Neural cell (in vitro differentiated cells): ENCODE results near the gene PDE10A. TPM values are rescaled to one million over a fixed set of nuclear protein-coding genes. Genes with fewer than 3 reads are reported as not detected.
"Not testable (repeated sequence)": the region's sequence is repeated elsewhere in the genome, so short reads cannot be mapped to it uniquely, and the experiment has no call there.

Experiments
- H2AFZ ChIP-seq: fragments of 200-600, 300-800 bp; sonication (generic), shearing (Covaris generic); 2 replicates; pipeline ENCODE4 v1.6.0; 2014; ENCODE audit warnings: low read depth, mild to moderate bottlenecking, antibody characterized with exemption, low read length, moderate library complexity
- H3F3A ChIP-seq: fragments of 200-600 bp; shearing (Covaris generic); 2 replicates; pipeline ENCODE4 v1.6.1; 2016; ENCODE audit warnings: mild to moderate bottlenecking, moderate library complexity, mixed read lengths, antibody characterized with exemption, low read length; ENCODE audit not compliant: insufficient read depth, poor library complexity, severe bottlenecking
- H3K27ac ChIP-seq: fragments of 200-600, 300-800 bp; sonication (generic), shearing (Covaris generic); 2 replicates; pipeline ENCODE4 v1.5.1; 2014; ENCODE audit warnings: mild to moderate bottlenecking, low read length, moderate library complexity
- H3K27me3 ChIP-seq: fragments of 300-800, 200-600 bp; sonication (generic), shearing (Covaris generic); 2 replicates; pipeline ENCODE4 v1.6.0; 2014; ENCODE audit warnings: mild to moderate bottlenecking, low read depth, low read length, moderate library complexity; ENCODE audit not compliant: insufficient read depth
- H3K36me3 ChIP-seq: fragments of 300-800, 200-600 bp; sonication (generic), shearing (Covaris generic); 2 replicates; pipeline ENCODE4 v1.5.1; 2014; ENCODE audit warnings: mild to moderate bottlenecking, antibody characterized with exemption, low read length, moderate library complexity; ENCODE audit not compliant: insufficient read depth
- H3K4me2 ChIP-seq: fragments of 300-800, 200-600 bp; sonication (generic), shearing (Covaris generic); 2 replicates; pipeline ENCODE4 v1.6.0; 2014; ENCODE audit warnings: mild to moderate bottlenecking, low read length
- H3K4me3 ChIP-seq: fragments of 300-800, 200-600 bp; sonication (generic), shearing (Covaris generic); 2 replicates; pipeline ENCODE4 v1.5.1; 2014; ENCODE audit warnings: mild to moderate bottlenecking, low read length, moderate library complexity
- H3K79me2 ChIP-seq: fragments of 200-600 bp; shearing (Covaris generic); replicated peaks from 2 replicates; pipeline ENCODE4 v1.6.0; 2014; ENCODE audit warnings: mild to moderate bottlenecking, low read length, moderate library complexity; ENCODE audit not compliant: insufficient read depth
- H3K9ac ChIP-seq: fragments of 300-800, 200-600 bp; sonication (generic), shearing (Covaris generic); 2 replicates; pipeline ENCODE4 v1.6.1; 2016; ENCODE audit warnings: mild to moderate bottlenecking, low read length, mixed read lengths
- H3K9me2 ChIP-seq: fragments of 200-600 bp; shearing (Covaris generic); 2 replicates; pipeline ENCODE4 v1.6.1; 2016; ENCODE audit warnings: mild to moderate bottlenecking, low read length, mixed read lengths; ENCODE audit not compliant: insufficient read depth
- H3K9me3 ChIP-seq: fragments of 200-600, 300-800 bp; sonication (generic), shearing (Covaris generic); 2 replicates; pipeline ENCODE4 v1.6.1; 2016; ENCODE audit warnings: mild to moderate bottlenecking, mixed run types, low read length, moderate library complexity, mixed read lengths
- H4K20me1 ChIP-seq: fragments of 200-600 bp; shearing (Covaris generic); 2 replicates; pipeline ENCODE4 v1.6.1; 2016; ENCODE audit warnings: mild to moderate bottlenecking, mixed run types; ENCODE audit not compliant: insufficient read depth
- EP300 ChIP-seq: fragments of 450-650 bp; conservative IDR thresholded peaks from 2 replicates; pipeline ENCODE4 v1.6.1; 2014; ENCODE audit warnings: antibody characterized with exemption, mild to moderate bottlenecking, moderate library complexity; ENCODE audit not compliant: poor library complexity, severe bottlenecking
- EZH2 ChIP-seq: fragments of 200-600, 300-800 bp; shearing (Covaris generic), sonication (generic); IDR thresholded peaks from 2 replicates; pipeline ENCODE4 v1.6.1; 2014; ENCODE audit warnings: antibody characterized with exemption, low read length, borderline replicate concordance, mild to moderate bottlenecking; ENCODE audit not compliant: insufficient read depth, poor library complexity, severe bottlenecking
- MXI1 ChIP-seq: fragments of 450-650 bp; conservative IDR thresholded peaks from 2 replicates; pipeline ENCODE4 v1.6.1; 2014; ENCODE audit warnings: antibody characterized with exemption, mild to moderate bottlenecking; ENCODE audit not compliant: poor library complexity, severe bottlenecking
- POLR2AphosphoS5 ChIP-seq: IDR thresholded peaks from 2 replicates; pipeline ENCODE4 v1.6.1; 2012
- RAD21 ChIP-seq: fragments of 450-650 bp; conservative IDR thresholded peaks from 2 replicates; pipeline ENCODE4 v1.6.1; 2014; ENCODE audit warnings: antibody characterized with exemption, mild to moderate bottlenecking, moderate library complexity
- SMC3 ChIP-seq: fragments of 450-650 bp; conservative IDR thresholded peaks from 2 replicates; pipeline ENCODE4 v1.6.1; 2014; ENCODE audit warnings: antibody characterized with exemption, mild to moderate bottlenecking, moderate library complexity; ENCODE audit not compliant: poor library complexity
- TAF1 ChIP-seq: IDR thresholded peaks from 2 replicates; pipeline ENCODE4 v1.6.1; 2012; ENCODE audit warnings: low read depth
- polyA plus RNA-seq: library from polyadenylated mRNA; depleted of rRNA; stranded (reverse); fragments of >200 nt; gene quantifications from 2 replicates; pipeline ENCODE4 v1.2.3, GENCODE V29; 2014
- TF ChIP-seq, protein P1 (sequence below): IDR thresholded peaks from 2 replicates; pipeline ENCODE4 v1.6.1; 2012; ENCODE audit warnings: borderline replicate concordance
- TF ChIP-seq, protein P2 (sequence below): fragments of 450-650 bp; IDR thresholded peaks from 2 replicates; pipeline ENCODE4 v1.5.1; 2014; ENCODE audit warnings: antibody characterized with exemption, mild to moderate bottlenecking, moderate library complexity; ENCODE audit not compliant: poor library complexity, severe bottlenecking

PDE10A gene
- polyA plus RNA-seq, 1 donor from 2014 or later: 52.4 TPM

DNA sequence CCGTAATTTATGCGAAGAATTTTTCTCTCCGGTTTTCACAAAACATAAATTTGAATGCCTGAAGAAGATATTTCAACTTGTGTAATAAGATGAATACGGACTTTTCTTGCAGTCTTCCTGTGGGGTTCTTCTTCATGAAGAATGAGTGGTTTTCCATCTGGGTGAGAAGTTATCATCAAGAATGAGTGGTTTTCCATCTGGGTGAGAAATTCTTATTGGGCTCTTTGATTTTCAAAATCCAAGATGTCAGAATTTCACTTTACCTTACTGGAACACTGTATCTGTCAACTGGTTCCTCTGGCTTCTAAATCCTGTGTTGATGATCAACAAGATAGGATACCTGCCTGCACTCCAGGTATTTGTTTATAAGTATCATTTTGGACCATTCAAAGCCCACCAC lies 193.6 kb downstream of the PDE10A start:
- H3K4me3 ChIP-seq: no peak overlapping the region
- H3K9me3 ChIP-seq: no peaks in the 10 kb centered on the region
- H2AFZ ChIP-seq: no peak overlapping the region
- H3K36me3 ChIP-seq: no peaks in the 10 kb centered on the region
- H3K79me2 ChIP-seq: no peaks in the 10 kb centered on the region
- no peaks in the 10 kb centered on the region for H3K9me2 ChIP-seq
- H3K9ac ChIP-seq: no peak overlapping the region
- no peak overlapping the region for H3K4me2 ChIP-seq
- no peaks in the 10 kb centered on the region for H3F3A ChIP-seq
- no peaks in the 10 kb centered on the region for H4K20me1 ChIP-seq
- TF ChIP-seq, protein P1, sequence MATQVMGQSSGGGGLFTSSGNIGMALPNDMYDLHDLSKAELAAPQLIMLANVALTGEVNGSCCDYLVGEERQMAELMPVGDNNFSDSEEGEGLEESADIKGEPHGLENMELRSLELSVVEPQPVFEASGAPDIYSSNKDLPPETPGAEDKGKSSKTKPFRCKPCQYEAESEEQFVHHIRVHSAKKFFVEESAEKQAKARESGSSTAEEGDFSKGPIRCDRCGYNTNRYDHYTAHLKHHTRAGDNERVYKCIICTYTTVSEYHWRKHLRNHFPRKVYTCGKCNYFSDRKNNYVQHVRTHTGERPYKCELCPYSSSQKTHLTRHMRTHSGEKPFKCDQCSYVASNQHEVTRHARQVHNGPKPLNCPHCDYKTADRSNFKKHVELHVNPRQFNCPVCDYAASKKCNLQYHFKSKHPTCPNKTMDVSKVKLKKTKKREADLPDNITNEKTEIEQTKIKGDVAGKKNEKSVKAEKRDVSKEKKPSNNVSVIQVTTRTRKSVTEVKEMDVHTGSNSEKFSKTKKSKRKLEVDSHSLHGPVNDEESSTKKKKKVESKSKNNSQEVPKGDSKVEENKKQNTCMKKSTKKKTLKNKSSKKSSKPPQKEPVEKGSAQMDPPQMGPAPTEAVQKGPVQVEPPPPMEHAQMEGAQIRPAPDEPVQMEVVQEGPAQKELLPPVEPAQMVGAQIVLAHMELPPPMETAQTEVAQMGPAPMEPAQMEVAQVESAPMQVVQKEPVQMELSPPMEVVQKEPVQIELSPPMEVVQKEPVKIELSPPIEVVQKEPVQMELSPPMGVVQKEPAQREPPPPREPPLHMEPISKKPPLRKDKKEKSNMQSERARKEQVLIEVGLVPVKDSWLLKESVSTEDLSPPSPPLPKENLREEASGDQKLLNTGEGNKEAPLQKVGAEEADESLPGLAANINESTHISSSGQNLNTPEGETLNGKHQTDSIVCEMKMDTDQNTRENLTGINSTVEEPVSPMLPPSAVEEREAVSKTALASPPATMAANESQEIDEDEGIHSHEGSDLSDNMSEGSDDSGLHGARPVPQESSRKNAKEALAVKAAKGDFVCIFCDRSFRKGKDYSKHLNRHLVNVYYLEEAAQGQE: no peak
- TF ChIP-seq TAF1: no peak
- no peak for TF ChIP-seq EZH2
- TF ChIP-seq POLR2AphosphoS5: no peak
- TF ChIP-seq, protein P2, sequence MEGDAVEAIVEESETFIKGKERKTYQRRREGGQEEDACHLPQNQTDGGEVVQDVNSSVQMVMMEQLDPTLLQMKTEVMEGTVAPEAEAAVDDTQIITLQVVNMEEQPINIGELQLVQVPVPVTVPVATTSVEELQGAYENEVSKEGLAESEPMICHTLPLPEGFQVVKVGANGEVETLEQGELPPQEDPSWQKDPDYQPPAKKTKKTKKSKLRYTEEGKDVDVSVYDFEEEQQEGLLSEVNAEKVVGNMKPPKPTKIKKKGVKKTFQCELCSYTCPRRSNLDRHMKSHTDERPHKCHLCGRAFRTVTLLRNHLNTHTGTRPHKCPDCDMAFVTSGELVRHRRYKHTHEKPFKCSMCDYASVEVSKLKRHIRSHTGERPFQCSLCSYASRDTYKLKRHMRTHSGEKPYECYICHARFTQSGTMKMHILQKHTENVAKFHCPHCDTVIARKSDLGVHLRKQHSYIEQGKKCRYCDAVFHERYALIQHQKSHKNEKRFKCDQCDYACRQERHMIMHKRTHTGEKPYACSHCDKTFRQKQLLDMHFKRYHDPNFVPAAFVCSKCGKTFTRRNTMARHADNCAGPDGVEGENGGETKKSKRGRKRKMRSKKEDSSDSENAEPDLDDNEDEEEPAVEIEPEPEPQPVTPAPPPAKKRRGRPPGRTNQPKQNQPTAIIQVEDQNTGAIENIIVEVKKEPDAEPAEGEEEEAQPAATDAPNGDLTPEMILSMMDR: no peak
- no peak for TF ChIP-seq RAD21
- TF ChIP-seq MXI1: no peak
- TF ChIP-seq SMC3: no peak
- no peak for TF ChIP-seq EP300
- no peak overlapping the region for H3K27ac ChIP-seq
- H3K27me3 ChIP-seq: no peaks in the 10 kb centered on the region

DNA sequence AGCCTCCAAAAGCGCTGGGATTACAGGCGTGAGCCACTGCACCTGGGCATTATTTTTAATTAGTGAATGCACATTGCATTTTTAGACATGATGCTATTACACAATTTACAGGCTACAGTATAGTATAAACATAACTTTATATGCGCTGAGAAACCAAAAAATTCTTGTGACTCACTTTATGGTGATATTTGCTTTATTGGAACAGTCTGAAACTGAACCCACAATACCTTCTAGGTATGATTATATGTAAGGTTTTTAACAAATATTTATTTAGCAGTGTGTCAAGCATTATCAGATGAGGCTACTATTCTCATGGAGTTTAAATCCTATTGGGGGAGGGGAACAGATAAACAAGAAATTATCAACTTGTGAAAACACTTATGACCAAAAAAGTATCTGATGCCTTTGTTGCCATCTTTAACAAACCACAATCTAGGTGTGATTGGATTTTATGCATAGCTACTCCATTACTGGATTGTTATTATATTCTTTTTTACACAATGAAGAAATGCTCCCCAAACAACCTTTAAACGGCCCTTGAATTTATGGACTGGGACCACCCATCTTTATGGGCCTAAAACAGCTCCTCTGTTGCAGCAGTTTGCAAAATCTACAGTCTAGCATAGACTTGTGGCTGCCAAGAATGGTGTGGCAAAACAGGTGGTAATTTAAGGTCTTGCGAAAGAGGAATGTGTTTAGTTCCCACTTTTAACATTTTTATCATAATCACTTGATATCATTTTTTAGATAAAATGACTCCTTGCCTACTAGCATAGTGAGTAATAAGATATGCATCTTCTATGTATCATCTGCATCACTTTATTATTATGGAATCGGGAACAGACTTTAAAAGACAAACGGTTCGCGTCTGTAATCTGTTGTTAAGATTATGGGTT lies 194.5 kb downstream of the PDE10A start:
- H3K9ac ChIP-seq: no peak overlapping the region
- H3K36me3 ChIP-seq: no peaks in the 10 kb centered on the region
- H3K4me3 ChIP-seq: no peak overlapping the region
- TF ChIP-seq, protein P1: no peak
- no peak for TF ChIP-seq RAD21
- TF ChIP-seq EZH2: no peak
- TF ChIP-seq MXI1: no peak
- no peak for TF ChIP-seq SMC3
- TF ChIP-seq POLR2AphosphoS5: no peak
- H3K79me2 ChIP-seq: no peaks in the 10 kb centered on the region
- no peak overlapping the region for H2AFZ ChIP-seq
- H4K20me1 ChIP-seq: no peaks in the 10 kb centered on the region
- H3K27ac ChIP-seq: no peak overlapping the region
- H3K9me3 ChIP-seq: no peaks in the 10 kb centered on the region
- no peaks in the 10 kb centered on the region for H3K27me3 ChIP-seq
- no peaks in the 10 kb centered on the region for H3F3A ChIP-seq
- H3K4me2 ChIP-seq: no peak overlapping the region
- H3K9me2 ChIP-seq: no peaks in the 10 kb centered on the region

DNA sequence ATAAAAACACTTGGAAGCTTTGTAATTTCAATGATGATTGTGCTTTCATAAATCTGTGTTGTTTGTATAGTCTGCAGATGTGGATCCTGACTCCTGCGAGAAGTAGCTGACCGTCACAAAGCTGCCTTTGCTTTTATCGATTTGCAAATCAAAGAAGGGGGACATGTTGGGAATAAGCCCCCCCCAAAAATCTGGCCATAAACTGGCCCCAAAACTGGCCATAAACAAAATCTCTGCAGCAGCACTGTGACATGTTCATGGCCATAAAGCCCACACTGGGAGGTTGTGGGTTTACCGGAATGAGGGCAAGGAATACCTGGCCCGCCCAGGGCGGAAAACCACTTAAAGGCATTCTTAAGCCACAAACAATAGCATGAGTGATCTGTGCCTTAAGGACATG lies 199.5 kb downstream of the PDE10A start:
- H3K9me3 ChIP-seq, H3K36me3 ChIP-seq: not testable (repeated sequence)

More for the DNA sequence above, 199.5 kb downstream of the PDE10A start:
- H4K20me1 ChIP-seq, H3K9ac ChIP-seq, H3K4me2 ChIP-seq, H3K27ac ChIP-seq, H3K4me3 ChIP-seq, H3K9me2 ChIP-seq, H3F3A ChIP-seq, H2AFZ ChIP-seq, H3K27me3 ChIP-seq, H3K79me2 ChIP-seq: not testable (repeated sequence)
